GM19351 (cell line): Measurements from ENCODE around the gene GALNT17.

ENCODE experiments used
- ATAC-seq: cut with Tn5 transposase; IDR thresholded peaks from one replicate; pipeline ENCODE4 v1.9.1; 2021; ENCODE audit warnings: mild to moderate bottlenecking, moderate library complexity; ENCODE audit not compliant: unreplicated experiment

Gene GALNT17

DNA sequence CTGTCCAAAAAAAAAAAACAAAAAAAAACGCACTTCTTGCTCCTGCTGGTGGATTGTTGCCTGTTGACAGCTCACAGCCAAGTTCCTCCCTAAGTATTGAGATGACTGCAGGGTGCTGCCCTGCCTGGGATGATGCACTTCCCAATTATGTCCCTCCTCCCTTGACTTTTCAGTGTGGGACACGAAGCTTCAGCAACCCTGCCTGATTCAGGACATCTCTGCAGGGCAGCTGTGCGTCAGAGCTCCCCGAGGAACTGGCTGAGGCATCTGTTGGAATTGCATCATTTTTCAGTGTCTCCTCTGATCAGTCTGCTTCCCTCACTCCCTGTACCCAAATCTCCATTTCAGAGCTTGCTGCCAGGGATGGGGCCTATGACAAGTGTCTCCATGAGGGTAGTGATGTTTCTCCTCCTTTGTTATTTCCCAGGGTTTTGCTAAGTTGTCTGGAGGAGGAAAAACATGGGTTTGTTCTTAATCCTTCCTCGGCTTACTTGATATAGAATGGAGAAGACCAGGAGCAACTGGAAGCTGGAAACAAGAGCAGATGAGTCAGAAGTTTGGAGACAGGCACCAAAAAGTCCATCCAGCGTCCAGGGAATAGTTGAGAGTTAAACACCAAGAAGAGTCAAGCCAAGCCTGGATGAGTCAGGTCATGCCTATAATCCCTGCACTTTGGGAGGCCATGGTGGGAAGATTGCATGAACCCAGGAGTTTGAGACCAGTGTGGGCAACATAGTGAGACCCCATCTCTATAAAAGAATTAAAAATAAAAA is 355.1 kb downstream of the GALNT17 start:
- ATAC-seq: no peak

DNA sequence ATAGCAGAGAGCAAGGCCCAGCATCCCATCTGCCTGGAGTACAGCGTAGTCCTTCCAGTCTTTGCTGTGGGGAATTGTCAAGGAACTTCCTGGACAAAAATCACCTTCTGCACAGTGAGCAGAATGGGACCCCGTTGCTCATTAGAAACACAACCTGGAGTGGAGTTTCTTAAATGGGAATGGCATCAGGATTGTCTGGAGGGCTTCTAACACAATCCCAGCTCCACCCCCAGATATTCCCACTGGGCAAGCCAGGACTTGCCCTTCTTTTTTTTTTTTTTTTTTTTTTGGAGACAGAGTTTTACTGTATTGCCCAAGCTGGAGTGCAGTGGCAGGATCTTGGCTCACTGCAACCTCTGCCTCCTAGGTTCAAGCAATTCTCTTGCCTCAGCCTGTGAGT is 356.4 kb downstream of the GALNT17 start:
- ATAC-seq: no peak

DNA sequence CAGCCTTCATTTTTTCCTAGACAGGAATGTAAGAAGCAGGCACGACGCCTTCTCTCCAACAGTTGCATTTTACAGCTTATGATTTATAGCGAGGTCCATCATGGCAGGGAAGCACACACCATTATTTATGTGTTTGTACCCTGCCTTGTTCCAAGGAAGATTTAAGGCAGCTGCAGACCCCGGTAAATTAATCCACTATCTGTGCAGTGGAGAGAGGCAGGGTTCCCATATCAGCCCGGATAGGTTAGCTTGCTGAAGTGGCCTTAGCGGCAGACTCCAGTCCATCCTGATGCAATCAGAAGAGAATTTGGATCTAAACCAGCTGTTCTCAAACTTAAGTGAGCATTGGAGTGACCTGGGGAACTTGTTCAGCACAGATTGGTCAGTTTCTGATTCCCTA is 359.4 kb downstream of the GALNT17 start:
- no peak for ATAC-seq

DNA sequence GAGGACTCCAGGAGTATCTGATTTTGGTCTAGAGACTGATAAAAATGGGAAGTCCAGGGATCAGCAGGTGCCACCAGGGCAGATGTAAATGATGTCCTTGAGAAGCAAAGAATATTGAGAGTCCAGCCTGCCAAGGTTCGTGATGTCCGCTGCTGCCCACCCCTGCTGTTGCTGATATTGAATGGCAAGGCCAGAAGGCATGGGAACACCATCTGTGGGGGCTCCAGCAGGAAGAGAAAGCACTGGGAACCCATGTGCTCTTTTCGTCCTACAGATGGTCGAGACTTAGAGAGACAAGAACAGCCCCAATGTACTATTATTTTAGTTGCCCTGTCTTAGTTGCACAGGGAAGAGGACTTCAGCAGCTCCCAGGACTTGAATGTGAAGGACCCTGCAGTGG is 363.9 kb downstream of the GALNT17 start:
- no peak for ATAC-seq

DNA sequence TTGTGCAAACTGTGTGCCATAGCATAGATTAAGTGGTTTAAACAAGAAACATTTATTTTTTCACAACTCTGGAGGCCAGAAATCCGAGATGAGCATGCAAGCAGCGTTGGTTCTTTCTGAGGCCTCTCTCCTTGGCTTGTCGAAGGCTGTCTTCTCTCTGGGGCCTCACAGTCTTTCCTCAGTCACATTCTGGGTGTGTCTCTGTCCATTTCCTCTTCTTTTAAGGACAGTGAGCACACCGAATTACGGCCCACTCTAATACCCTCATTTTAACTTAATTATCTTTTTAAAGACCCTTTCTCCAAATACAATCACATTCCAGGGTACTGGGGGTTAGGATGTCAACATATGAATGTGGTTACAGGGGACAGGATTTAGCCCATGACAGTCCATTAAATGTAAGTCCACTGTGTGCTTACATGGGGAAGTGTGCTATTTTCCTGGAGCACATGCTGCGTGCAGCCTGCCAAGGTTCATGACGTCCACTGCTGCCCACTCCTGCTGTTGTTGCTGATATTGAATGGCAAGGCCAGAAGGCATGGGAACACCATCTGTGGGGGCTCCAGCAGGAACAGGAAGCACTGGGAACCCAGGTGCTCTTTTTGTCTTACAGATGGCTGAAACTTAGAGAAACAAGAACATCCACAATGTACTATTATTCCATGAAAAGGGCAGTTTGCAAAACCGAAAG is 365.5 kb downstream of the GALNT17 start:
- ATAC-seq: no peak

DNA sequence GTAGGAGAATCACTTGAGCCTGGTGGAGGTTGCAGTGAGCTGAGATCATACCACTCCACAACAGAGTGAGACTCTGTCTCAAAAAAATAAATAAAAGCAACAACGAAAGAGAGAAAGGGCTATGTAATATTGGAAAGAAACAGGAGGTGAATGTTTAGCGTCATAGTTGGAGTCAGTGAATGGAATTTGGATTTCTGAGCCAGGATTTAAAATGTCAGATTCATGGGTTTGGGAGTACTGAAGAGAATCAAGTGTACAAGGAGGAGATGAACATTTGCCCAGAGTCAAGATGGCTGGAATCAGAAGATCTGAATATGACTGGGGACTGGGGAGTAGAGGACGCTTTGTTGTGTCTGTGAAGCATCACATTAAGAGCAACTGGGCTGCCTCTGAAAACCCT is 366.4 kb downstream of the GALNT17 start:
- ATAC-seq: no peak

DNA sequence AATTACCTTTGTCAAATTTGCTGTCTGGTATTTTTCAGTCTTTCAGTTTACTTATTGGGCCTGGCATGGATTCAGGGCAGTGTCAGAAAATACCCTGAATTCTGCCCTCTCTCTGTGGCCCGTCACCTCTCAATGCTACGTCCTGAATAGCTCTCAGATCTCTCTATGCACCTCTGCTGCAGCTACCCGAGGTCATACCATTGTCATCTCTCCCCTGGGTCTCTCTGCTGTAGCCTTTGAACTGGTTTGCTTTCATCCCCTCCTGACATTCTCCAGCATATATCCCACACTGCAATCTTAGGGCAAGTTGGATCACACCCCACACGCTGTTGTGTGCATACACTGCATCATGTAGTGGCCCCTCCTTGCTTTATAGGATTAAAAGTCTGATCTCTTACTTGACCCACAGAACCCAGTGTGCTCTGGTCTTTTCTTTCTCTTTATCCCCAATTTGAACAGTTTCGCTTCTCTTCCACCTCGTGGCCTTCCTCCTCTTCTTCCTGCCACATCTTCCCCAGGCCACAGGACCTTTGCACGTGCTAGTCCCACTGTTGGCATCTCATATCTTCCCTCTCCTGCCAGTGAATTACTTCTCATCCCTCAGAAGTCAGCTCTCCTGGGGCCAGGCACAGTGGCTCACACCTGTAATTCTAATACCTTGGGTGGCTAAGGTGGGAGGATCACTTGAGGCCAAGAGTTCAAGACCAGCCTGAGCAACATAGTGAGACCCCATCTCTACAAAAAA is 372.9 kb downstream of the GALNT17 start:
- ATAC-seq: no peak

DNA sequence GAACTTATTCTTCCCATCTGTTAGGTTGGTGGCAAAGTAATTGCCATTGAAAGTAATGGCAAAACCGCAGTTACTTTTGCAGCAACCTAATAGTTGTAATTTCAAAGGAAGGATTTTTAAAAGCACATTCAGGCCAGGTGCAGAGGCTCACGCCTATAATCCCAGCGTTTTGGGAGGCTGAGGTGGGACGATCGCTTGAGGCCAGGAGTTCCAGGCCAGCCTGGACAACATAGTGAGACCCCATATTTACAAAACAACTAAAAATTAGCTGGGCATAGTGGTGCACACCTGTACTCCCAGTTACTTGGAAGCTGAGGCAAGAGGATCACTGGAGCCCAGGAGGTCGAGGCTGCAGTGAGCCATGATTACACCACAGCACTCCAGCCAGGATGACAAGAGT is 374.9 kb downstream of the GALNT17 start:
- ATAC-seq: no peak

DNA sequence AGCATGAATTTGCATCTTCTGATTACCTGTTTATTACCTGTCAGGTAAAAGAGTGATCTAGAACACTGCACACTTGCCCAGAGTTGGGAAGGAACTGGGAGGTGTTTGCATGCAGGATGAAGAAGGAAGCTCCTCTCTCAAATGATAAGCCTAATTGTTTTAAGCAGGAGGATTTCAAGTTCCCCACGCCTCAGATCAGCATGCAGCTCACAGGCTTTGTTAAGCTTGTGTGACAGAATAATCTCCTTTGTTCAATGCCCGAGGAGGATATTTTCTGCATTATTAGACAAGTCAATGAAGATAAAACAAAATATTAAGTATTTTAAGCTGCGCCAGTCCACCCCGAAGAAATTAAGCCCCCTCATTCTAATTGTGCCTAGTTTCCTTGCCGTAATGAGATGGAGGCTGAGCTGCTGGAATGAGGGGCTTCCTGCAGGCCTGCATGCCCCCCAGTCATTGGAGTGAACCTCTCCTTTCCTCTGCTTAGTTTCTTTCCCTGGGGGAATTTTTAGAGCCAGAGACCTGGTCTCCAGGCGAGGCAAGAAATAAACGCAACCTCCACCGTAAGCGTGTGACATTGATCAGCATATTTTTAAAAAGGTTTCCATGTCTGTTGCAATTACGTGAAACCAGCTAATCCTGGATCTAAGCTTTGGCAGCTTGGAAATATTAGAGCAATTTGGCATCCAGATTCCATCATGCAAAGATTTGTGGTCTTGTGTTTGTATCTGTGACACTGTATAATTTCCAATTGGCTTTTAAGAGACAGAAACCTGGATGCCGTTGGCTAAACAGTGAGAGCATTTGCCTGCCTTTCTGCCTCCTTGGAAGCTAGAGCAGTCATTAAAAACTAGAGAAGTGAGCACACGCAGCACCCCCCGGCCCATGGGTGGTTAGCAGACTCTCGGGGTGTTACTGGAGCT is 376.0 kb downstream of the GALNT17 start:
- ATAC-seq: no peak

DNA sequence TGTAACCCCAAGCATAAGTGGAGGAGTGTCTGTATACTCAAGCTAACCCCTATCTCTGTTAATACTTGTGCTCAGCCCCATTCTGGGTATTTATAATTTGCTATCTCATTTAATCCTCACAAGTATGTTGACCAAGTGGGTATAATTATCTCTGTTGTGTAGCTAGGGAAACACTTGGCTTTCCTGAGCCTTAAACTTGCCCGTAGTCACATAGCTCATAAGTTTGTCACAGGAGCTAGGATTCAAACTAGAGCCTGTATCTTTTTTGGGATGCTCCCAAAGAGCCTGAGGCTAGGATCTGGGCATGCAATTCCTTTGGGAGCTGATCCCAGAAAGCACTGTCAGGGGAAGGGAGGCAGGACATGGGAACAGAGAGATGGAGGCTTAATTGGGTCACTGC is 377.4 kb downstream of the GALNT17 start:
- ATAC-seq: no peak

DNA sequence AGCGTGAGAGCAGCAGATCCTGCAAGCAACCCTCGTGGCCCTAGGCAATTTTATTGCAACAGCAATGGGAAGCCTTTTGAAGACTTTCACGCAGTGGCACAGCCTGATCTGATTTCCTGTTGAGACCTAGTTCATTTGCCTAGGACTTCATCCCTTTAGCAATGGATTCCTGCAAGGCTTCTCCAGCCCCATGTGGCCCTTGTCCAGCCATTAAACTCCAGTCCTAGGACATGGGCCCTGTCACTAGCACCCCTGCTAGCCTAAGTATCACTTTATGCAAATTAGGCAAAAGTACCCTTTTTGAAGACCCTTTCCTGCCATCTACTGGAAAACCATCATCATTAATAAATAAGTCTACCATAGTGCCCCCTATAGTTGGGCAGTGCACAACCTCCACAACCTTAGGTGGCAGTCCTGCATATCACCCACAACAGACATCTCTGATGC is 379.4 kb downstream of the GALNT17 start:
- ATAC-seq: no peak

DNA sequence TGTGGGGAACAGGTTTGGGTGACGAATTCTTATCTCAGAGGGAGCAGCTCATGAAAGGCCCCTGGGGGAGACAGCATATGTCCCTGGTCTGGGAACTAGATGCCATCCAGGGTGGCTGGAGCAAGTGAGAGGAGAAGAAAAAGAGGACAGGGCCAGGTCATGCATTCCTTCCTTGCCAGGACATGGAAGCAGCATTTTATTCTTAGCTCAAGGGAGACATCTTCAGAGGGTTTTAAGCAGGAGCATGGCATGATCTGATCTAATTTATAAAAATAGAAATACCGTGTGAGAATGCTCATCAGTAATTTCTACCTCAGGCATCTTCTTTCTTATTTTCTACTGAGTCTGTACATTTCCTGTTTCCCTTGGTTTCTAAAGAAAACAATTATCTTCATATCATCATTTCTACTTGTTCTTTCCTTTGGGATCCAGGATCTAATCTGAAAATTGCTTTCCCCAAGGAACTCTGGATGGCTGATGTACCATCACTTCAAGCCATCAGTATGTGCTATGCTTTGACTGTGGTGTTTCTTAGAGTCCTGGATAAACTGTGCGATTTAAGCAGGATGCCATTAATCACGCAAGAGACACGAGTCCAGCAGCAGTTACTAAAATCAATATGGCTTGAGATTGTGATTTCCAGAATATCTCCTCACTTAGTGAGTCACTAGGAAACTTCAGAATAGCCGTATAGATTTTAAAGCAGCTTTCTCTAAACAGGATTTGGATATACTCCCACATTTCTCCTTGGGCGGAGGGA is 386.2 kb downstream of the GALNT17 start:
- ATAC-seq: no peak

DNA sequence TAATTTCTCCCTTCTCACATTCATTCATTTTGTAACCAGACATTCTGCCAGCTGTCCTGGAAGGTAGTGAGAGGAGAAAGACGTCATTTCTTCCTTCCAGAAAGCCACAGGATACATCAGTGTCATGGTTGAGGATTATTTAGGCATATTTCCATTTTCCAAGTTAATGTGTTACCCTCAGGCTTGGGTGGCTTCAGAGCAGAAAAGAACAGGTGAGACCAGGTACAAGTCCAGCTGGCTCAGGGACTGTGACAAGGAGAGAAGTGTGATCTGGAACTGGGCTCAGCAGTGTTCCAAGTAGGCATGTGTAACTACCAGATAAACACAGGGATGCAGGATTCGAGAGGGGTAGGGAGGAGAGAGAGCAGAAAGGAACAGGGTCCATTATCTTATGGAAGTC is 386.9 kb downstream of the GALNT17 start:
- ATAC-seq: no peak

DNA sequence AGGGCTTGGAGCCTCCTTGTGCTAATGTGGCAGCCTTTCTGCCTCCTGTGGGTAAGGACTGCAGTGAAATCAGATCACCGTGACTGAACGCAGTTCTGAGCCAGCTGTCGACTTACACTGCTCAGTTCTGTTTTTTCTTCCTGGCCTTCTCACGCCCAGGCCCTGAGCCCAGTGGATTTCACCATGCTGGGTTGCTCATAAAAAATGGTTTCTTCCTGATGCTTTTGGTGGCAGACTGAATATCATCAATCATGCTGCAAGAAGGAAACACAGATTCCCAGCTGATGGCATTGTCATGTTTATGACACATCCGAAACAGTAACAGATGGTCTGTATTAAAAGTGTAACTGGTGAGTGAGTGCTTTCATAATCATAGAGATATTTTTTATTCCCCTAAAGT is 389.6 kb downstream of the GALNT17 start:
- no peak for ATAC-seq

DNA sequence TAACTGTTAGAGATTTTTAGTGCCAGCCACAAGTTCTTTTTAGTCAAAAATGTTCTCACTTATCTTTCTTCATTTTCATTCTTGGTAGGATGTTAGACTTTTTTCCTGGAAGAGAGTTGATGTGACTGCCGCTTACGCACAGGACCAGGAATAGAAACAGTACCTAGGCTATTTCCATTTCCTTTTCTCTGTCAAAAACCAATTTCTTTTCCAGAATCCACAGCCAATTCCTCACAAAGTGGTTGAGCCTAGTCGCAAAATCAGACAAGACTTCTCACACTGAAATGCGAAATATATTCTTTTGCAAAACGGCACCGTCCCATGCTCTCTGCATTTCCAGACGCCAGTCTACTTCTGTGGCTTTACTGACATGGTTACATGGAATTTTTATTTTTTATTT is 394.2 kb downstream of the GALNT17 start:
- ATAC-seq: no peak

DNA sequence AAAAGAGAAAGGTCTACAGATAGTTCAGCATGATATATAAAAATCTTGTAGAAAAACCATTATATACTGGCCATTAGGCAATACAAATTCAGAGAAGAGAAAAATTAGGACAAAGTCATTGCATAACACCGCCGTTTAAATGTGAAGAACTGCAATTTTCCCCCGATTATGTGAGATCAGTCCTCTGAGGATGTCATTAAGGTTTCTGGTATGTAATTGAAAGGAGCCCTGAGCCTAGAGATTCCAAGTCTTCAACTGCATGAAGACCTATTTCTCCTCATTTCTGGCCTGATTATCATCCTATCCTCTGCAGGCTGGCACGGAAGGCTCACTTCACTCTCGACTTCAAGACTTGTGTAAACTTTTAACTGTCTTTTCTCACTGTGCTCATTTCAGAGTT is 395.3 kb downstream of the GALNT17 start:
- no peak for ATAC-seq

DNA sequence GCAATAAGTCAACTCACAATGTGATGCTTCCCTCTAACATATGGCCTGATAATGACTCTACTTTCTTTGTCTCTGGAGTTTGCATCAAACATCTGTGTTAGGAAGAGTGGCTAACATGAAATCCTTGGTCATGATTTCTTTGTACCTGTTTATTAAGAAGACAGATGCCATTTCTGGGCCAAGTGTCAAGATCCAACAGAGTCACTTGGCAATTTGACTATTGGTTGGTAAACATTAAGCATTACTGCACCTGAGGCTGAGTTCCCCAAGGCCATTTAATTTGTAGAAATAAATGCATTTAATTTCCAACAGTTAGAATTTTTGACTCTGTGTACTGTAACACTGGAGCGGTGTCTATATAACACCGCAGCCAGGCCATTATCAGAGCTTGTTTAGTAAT is 403.7 kb downstream of the GALNT17 start:
- ATAC-seq: no peak

DNA sequence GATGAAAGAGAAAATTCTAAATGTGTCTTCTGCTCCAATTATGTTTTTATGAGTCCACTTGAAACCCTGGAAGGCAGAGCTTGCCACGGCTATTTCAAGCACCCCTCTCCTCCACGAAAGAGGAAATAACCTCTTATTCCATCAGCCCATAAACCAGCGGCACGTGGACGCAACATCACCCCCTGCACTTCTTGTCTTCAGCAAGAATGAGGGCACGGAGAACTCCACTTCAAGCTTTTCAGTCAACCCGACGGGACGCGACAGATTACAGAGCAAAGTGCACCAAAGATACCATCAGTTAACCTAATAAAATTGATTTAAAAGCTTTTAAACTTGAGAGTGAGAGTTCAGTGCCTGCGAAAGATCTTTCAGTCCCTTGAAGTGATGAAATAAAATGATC is 406.3 kb downstream of the GALNT17 start:
- no peak for ATAC-seq

DNA sequence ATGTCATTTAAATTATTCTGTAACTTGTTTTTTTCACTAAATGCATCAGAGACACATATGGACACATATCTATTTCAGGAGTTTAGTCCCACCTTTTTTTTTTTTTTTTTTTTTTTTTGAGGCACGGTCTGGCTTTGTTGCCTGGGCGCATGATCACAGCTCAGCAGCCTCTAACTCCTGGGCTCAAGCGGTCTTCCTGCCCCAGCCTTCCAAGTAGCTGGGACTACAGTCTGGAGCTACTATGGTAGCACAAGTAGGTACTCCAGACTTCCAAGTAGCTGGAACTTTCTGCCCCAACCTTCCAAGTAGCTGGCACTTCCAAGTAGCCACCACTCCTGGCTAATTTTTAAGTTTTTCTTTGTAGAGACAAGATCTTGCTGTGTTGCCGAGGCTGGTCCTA is 407.7 kb downstream of the GALNT17 start:
- ATAC-seq: no peak

DNA sequence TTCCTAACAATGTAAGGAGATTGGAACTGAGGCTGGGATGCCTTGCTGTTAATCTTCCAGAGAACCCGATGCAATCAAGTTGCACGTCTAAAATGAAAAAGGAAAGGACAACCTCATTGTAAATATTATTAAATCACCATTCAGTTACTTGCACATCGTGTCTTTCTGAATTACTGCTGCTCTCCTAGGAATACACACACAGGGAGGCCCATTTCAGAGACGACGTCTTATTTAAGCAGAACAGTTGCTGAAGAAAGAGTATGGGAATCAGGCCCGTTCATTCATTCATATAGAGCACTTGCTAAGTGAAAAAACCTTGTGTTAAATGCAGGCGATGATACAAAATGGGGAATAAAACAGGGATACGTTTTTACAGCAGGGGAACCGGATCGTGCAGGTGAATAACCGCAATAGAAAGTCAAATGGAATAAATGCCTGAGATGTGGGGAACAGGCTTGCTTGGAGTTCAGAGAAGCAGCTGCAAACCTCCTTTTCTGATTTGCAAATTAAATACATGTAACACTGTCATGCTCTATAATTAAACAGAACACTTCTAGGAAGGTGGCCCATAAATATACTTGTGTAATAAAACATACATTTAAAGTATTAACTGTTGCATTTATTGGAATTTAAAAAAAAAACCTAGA is 409.9 kb downstream of the GALNT17 start:
- no peak for ATAC-seq
